H9 (cell line): ENCODE data around the gene TEX26. TPM values are rescaled to one million over a fixed set of nuclear protein-coding genes. Genes with fewer than 3 reads are reported as not detected.

Experiments used
- DNase-seq: peaks from one replicate; pipeline ENCODE4 v3.0.0-alpha.2; 2017
- H2AFZ ChIP-seq: one replicate; pipeline ENCODE4 v1.6.1; 2013; ENCODE audit warnings: mild to moderate bottlenecking, low read length, control low read depth, moderate library complexity
- H2AK5ac ChIP-seq: 2 replicates; pipeline ENCODE4 v1.6.1; 2013; ENCODE audit warnings: low read length, control low read depth, mixed read lengths; ENCODE audit not compliant: insufficient read length
- H2BK120ac ChIP-seq: one replicate; pipeline ENCODE4 v1.6.1; 2013; ENCODE audit warnings: low read depth, mild to moderate bottlenecking, low read length, control low read depth, inconsistent platforms; ENCODE audit not compliant: poor library complexity, severe bottlenecking
- H2BK12ac ChIP-seq: 2 replicates; pipeline ENCODE4 v1.6.1; 2013; ENCODE audit warnings: low read length, control low read depth, mixed read lengths, low read depth; ENCODE audit not compliant: insufficient read length
- H2BK15ac ChIP-seq: 2 replicates; pipeline ENCODE4 v1.6.1; 2013; ENCODE audit warnings: low read depth, low read length, control low read depth
- H2BK20ac ChIP-seq: one replicate; pipeline ENCODE4 v1.6.1; 2013; ENCODE audit warnings: low read depth, mild to moderate bottlenecking, low read length, control low read depth, inconsistent platforms; ENCODE audit not compliant: poor library complexity, severe bottlenecking
- H2BK5ac ChIP-seq: 2 replicates; pipeline ENCODE4 v1.6.1; 2013; ENCODE audit warnings: low read length, control low read depth, mixed read lengths; ENCODE audit not compliant: insufficient read length
- H3K14ac ChIP-seq: 2 replicates; pipeline ENCODE4 v1.6.1; 2013; ENCODE audit warnings: low read length, control low read depth; ENCODE audit not compliant: insufficient read depth
- H3K18ac ChIP-seq: 2 replicates; pipeline ENCODE4 v1.6.1; 2013; ENCODE audit warnings: low read depth, mild to moderate bottlenecking, mixed read lengths, low read length, control low read depth; ENCODE audit not compliant: insufficient read length
- H3K23ac ChIP-seq: 2 replicates; pipeline ENCODE4 v1.6.1; 2013; ENCODE audit warnings: low read length, control low read depth, mixed read lengths, low read depth; ENCODE audit not compliant: insufficient read length
- H3K23me2 ChIP-seq: 2 replicates; pipeline ENCODE4 v1.6.1; 2013; ENCODE audit warnings: low read depth, mild to moderate bottlenecking, mixed read lengths, low read length, control low read depth; ENCODE audit not compliant: insufficient read length, poor library complexity, severe bottlenecking
- H3K27ac ChIP-seq: 2 replicates; pipeline ENCODE4 v1.5.1; 2013; ENCODE audit warnings: low read length, control low read depth, mixed read lengths, low read depth; ENCODE audit not compliant: insufficient read length
- H3K27me3 ChIP-seq: 2 replicates; pipeline ENCODE4 v1.6.1; 2013; ENCODE audit warnings: low read length, control low read depth, inconsistent platforms; ENCODE audit not compliant: insufficient read depth
- H3K4ac ChIP-seq: 2 replicates; pipeline ENCODE4 v1.6.1; 2013; ENCODE audit warnings: low read depth, mild to moderate bottlenecking, control low read depth, inconsistent platforms, low read length, moderate library complexity
- H3K4me1 ChIP-seq: 2 replicates; pipeline ENCODE4 v1.6.1; 2013; ENCODE audit warnings: low read length, control low read depth, inconsistent platforms; ENCODE audit not compliant: insufficient read depth
- H3K4me2 ChIP-seq: 2 replicates; pipeline ENCODE4 v1.6.1; 2013; ENCODE audit warnings: low read length, control low read depth, mixed read lengths; ENCODE audit not compliant: insufficient read length, insufficient read depth
- H3K56ac ChIP-seq: 2 replicates; pipeline ENCODE4 v1.6.1; 2013; ENCODE audit warnings: low read depth, mild to moderate bottlenecking, mixed read lengths, low read length, control low read depth; ENCODE audit not compliant: insufficient read length
- H3K79me1 ChIP-seq: 2 replicates; pipeline ENCODE4 v1.6.1; 2013; ENCODE audit warnings: low read depth, mild to moderate bottlenecking, moderate library complexity, low read length, control low read depth, inconsistent platforms; ENCODE audit not compliant: insufficient read depth, poor library complexity, severe bottlenecking
- H3K79me2 ChIP-seq: 2 replicates; pipeline ENCODE4 v1.6.1; 2013; ENCODE audit warnings: low read length, control low read depth, inconsistent platforms; ENCODE audit not compliant: insufficient read depth
- H3K9ac ChIP-seq: 2 replicates; pipeline ENCODE4 v1.6.1; 2013; ENCODE audit warnings: low read length, control low read depth, mixed read lengths; ENCODE audit not compliant: insufficient read length; ENCODE audit errors: extremely low read depth
- H3K9me3 ChIP-seq: one replicate; pipeline ENCODE4 v1.6.1; 2013; ENCODE audit warnings: low read depth, low read length, inconsistent platforms; ENCODE audit not compliant: control insufficient read depth
- H3T11ph ChIP-seq: one replicate; pipeline ENCODE4 v1.6.1; 2013; ENCODE audit warnings: mild to moderate bottlenecking, low read length, control low read depth, inconsistent platforms
- H4K20me1 ChIP-seq: one replicate; pipeline ENCODE4 v1.6.1; 2013; ENCODE audit not compliant: control insufficient read depth, insufficient read length, insufficient read depth
- H4K5ac ChIP-seq: 2 replicates; pipeline ENCODE4 v1.6.1; 2013; ENCODE audit warnings: low read depth, mild to moderate bottlenecking, mixed read lengths, low read length, control low read depth; ENCODE audit not compliant: insufficient read length
- H4K8ac ChIP-seq: replicated peaks from 2 replicates; pipeline ENCODE4 v1.6.1; 2013; ENCODE audit warnings: low read length, control low read depth, mixed read lengths, low read depth; ENCODE audit not compliant: insufficient read length
- H4K91ac ChIP-seq: 2 replicates; pipeline ENCODE4 v1.6.1; 2013; ENCODE audit warnings: low read depth, mild to moderate bottlenecking, moderate library complexity, mixed read lengths, low read length, control low read depth; ENCODE audit not compliant: insufficient read length
- H3K27ac Mint-ChIP-seq, 3 experiments: 2 replicates in 2 of 3; 3 replicates in 1 of 3; pipeline ENCODE4 v1.8.0; 2020 to 2021; ENCODE audit warnings: mixed read lengths in 3 of 3, mild to moderate bottlenecking in 1 of 3, moderate library complexity in 1 of 3
- H3K27me3 Mint-ChIP-seq: 2 replicates; pipeline ENCODE4 v1.8.0; 2021; ENCODE audit warnings: low read depth, mild to moderate bottlenecking, moderate library complexity, mixed read lengths
- H3K36me3 Mint-ChIP-seq, 3 experiments: 2 replicates in 2 of 3; 3 replicates in 1 of 3; pipeline ENCODE4 v1.8.0; 2020 to 2021; ENCODE audit warnings: low read depth in 3 of 3, mixed read lengths in 3 of 3; ENCODE audit not compliant: insufficient read depth in 1 of 3
- H3K4me1 Mint-ChIP-seq, 2 experiments: 2 replicates each; pipeline ENCODE4 v1.8.0; 2020; ENCODE audit warnings: mixed read lengths in 2 of 2
- H3K4me3 Mint-ChIP-seq, 2 experiments: 2 replicates in 1 of 2; 3 replicates in 1 of 2; pipeline ENCODE4 v1.8.0; 2020 to 2021; ENCODE audit warnings: mild to moderate bottlenecking in 2 of 2, mixed read lengths in 2 of 2, moderate library complexity in 1 of 2
- H3K9me3 Mint-ChIP-seq, 2 experiments: 2 replicates in 1 of 2; 3 replicates in 1 of 2; pipeline ENCODE4 v1.8.0; 2020; ENCODE audit warnings: mild to moderate bottlenecking in 2 of 2, mixed read lengths in 2 of 2, moderate library complexity in 1 of 2
- WGBS: extraction: QIAGEN DNeasy Blood & Tissue Kit; methylation state at CpG from one replicate; pipeline ENCODE4 v1.1.7; 2013; ENCODE audit warnings: missing lambda C conversion rate, low lambda C conversion rate, mixed read lengths; ENCODE audit not compliant: insufficient read length; ENCODE audit errors: extremely low coverage; 5-methylcytosine and 5-hydroxymethylcytosine counted together
- total RNA-seq: library from RNA; stranded (reverse); gene quantifications from 2 replicates; pipeline ENCODE4 v1.2.1, GENCODE V29; 2021
- TF ChIP-seq, protein P1 (sequence below): fragments of 200-600 bp; sonication (generic); conservative IDR thresholded peaks from 3 replicates; pipeline ENCODE4 v1.8.0; 2021; ENCODE audit warnings: antibody characterized with exemption, mild to moderate bottlenecking

The TEX26 gene
- total RNA-seq, 1 experiment from 2014 or later = not detected

DNA sequence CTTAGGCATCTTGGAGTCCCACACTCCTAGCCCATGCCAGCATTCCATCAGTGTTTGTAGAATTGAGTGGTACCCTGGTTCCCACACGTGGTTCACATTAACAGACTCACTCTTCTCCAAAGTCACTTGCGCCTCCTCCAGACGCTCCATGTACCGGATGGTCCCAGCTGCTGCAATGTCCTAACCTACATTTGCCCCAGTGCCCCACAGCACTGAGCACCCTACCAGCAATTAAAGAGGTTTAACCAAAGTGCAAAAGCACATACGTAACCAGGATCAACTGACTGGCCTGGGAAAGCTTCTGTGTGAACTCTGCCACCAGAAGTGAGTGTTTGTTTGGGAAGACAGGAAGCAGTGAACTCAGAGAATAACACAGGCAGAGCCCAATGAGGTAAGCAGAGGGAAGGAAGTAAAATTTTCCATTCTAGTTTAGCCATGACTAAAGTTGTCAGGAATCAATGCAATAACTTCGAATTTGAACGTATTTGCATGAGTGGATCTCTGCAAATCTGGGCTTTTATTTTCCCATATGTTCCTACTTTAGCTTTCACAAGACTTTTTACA is 33.7 kb upstream of the TEX26 start:
- H3T11ph ChIP-seq = no peak overlapping the region
- no peak overlapping the region for H3K23ac ChIP-seq
- WGBS = no CpG with 5 or more reads among the region's 7 CpGs
- H3K9ac ChIP-seq = no peak overlapping the region
- H4K91ac ChIP-seq = no peak overlapping the region
- TF ChIP-seq, protein P1, sequence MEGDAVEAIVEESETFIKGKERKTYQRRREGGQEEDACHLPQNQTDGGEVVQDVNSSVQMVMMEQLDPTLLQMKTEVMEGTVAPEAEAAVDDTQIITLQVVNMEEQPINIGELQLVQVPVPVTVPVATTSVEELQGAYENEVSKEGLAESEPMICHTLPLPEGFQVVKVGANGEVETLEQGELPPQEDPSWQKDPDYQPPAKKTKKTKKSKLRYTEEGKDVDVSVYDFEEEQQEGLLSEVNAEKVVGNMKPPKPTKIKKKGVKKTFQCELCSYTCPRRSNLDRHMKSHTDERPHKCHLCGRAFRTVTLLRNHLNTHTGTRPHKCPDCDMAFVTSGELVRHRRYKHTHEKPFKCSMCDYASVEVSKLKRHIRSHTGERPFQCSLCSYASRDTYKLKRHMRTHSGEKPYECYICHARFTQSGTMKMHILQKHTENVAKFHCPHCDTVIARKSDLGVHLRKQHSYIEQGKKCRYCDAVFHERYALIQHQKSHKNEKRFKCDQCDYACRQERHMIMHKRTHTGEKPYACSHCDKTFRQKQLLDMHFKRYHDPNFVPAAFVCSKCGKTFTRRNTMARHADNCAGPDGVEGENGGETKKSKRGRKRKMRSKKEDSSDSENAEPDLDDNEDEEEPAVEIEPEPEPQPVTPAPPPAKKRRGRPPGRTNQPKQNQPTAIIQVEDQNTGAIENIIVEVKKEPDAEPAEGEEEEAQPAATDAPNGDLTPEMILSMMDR = no peak
- no peaks in the 10 kb centered on the region for H3K79me2 ChIP-seq
- H3K27ac ChIP-seq = no peak overlapping the region
- H2AK5ac ChIP-seq = no peak overlapping the region
- no peak overlapping the region for H2AFZ ChIP-seq
- H2BK120ac ChIP-seq = no peak overlapping the region
- peaks cover 3% of the 10 kb centered on the region; the same call in 1 of the 2 replicates for H3K4me1 ChIP-seq
- no peaks in the 10 kb centered on the region for H4K20me1 ChIP-seq
- H2BK5ac ChIP-seq = no peak overlapping the region
- no peak overlapping the region for H4K8ac ChIP-seq
- 0 out of 2 replicates have a peak overlapping the region, but pooled peaks have one; percentile 9 for H2BK15ac ChIP-seq
- no peak overlapping the region for H3K18ac ChIP-seq
- H2BK20ac ChIP-seq = no peak overlapping the region
- no peak overlapping the region for H3K27ac Mint-ChIP-seq
- H3K36me3 Mint-ChIP-seq = no peaks in the 10 kb centered on the region
- H3K14ac ChIP-seq = no peak overlapping the region
- H3K23me2 ChIP-seq = no peaks in the 10 kb centered on the region
- no peak overlapping the region for H4K5ac ChIP-seq
- no peak for DNase-seq
- no peaks in the 10 kb centered on the region for H3K27me3 ChIP-seq
- H3K9me3 Mint-ChIP-seq = peaks cover 0 to 3% of the 10 kb centered on the region in 2 experiments; a peak in 2 of 5 replicates
- H3K27me3 Mint-ChIP-seq = peaks cover 31% of the 10 kb centered on the region
- no peaks in the 10 kb centered on the region for H3K79me1 ChIP-seq
- H3K4ac ChIP-seq = no peak overlapping the region
- no peak overlapping the region for H3K4me2 ChIP-seq
- H3K4me3 Mint-ChIP-seq = no peak overlapping the region; a peak in 1 of 5 replicates
- H3K56ac ChIP-seq = no peak overlapping the region
- peaks cover 15 to 16% of the 10 kb centered on the region in 2 experiments for H3K4me1 Mint-ChIP-seq
- no peak overlapping the region for H2BK12ac ChIP-seq
- no peaks in the 10 kb centered on the region for H3K9me3 ChIP-seq
